Gastrocnemius medialis (tissue), 4 donors: ENCODE data around the gene EOLA2.

Experiments
- POLR2A ChIP-seq, 2 donors: fragments of 450-650 bp; IDR thresholded peaks; one replicate each; pipeline ENCODE4 v1.6.1; 2017; ENCODE audit warnings: antibody characterized with exemption in 2 of 2, mild to moderate bottlenecking in 2 of 2, moderate library complexity in 2 of 2
- TF ChIP-seq, protein P1 (sequence below), 5 experiments: fragments of 450-650 bp in 3 of 5; fragments of 200-600 bp in 2 of 5; sonication (generic) in 2 of 5; IDR thresholded peaks in 4 of 5; conservative IDR thresholded peaks in 1 of 5; 1 replicate in 4 of 5; 2 replicates in 1 of 5; pipeline ENCODE4 v1.5.1; 2016 to 2019; ENCODE audit warnings: antibody characterized with exemption in 5 of 5, mild to moderate bottlenecking in 3 of 5, moderate library complexity in 3 of 5

DNA sequence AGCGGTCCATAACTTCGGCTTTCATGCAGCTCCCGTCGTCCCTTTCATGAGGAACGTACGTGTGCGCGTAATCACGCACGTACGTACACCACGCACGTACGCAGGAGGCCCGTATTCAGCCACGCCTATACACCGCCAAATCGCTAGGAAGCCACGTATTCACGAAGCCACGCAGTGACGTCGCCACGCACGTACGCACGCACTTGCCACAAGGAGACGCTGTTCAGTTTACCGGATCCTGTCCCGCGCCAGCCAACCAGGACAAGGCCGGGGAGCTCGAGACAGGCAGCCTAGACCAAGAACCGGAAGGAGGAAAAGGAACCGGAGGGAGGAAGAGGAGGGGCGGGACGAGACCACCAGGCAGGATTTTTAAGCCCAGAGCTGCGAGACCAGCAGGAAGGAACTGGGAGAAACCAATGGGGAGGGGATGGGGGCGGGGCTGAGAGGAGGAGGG lies at the start of gene EOLA2:
- TF ChIP-seq, protein P1, sequence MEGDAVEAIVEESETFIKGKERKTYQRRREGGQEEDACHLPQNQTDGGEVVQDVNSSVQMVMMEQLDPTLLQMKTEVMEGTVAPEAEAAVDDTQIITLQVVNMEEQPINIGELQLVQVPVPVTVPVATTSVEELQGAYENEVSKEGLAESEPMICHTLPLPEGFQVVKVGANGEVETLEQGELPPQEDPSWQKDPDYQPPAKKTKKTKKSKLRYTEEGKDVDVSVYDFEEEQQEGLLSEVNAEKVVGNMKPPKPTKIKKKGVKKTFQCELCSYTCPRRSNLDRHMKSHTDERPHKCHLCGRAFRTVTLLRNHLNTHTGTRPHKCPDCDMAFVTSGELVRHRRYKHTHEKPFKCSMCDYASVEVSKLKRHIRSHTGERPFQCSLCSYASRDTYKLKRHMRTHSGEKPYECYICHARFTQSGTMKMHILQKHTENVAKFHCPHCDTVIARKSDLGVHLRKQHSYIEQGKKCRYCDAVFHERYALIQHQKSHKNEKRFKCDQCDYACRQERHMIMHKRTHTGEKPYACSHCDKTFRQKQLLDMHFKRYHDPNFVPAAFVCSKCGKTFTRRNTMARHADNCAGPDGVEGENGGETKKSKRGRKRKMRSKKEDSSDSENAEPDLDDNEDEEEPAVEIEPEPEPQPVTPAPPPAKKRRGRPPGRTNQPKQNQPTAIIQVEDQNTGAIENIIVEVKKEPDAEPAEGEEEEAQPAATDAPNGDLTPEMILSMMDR (IDR thresholded peaks at IDR 0.05 in 4 of 5, conservative IDR thresholded peaks at IDR 0.05 in 1 of 5), result peak in 4 of 5 experiments; percentile 43 to 62 (median 52)
- peak; percentile 53 to 55 for TF ChIP-seq POLR2A (IDR thresholded peaks at IDR 0.05)
